NCI-H1417 (cell line): ENCODE data around the gene RNFT2.
A peak's percentile ranks its signal among the peaks of the same experiment; 100 is the strongest.
"Not testable (repeated sequence)": the region's sequence is repeated elsewhere in the genome, so short reads cannot be mapped to it uniquely, and the experiment has no call there.

Source experiments
- DNase-seq, 3 experiments: peaks; one replicate each; lab custom pipeline; 2025; lab: John Stamatoyannopoulos, UW

The RNFT2 gene

GRCh38 chr12:116794725-116795124 is 56.6 kb downstream of the RNFT2 start:
- no peak for DNase-seq

GRCh38 chr12:116797885-116798284 is 59.8 kb downstream of the RNFT2 start:
- DNase-seq, result no peak

GRCh38 chr12:116798719-116799118 is 60.6 kb downstream of the RNFT2 start:
- no peak for DNase-seq

DNA sequence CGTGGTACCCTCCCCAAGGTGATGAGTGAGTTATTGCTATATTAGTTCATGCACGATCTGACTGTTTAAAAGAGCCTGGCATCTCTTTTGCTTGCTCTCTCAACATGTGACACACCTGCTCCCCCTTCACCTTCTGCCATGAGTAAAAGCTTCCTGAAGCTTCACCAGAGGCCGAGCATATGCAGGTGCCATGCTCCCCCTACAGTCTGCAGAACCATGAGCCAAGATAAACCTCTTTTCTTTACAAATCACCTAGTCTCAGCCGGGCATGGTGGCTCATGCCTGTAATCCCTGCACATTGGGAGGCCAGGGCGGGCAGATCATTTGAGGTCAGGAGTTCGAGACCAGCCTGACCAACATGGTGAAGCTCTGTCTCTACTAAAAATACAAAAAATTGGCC is 61.8 kb downstream of the RNFT2 start:
- DNase-seq, result no peak

GRCh38 chr12:116800918-116801317 is 62.8 kb downstream of the RNFT2 start:
- no peak for DNase-seq

- DNase-seq, result no peak
Measured at GRCh38 chr12:116802018-116802417, 63.9 kb downstream of the RNFT2 start.

GRCh38 chr12:116803013-116803736 is 65.1 kb downstream of the RNFT2 start:
- peak in 1 of 3 experiments; percentile 3 for DNase-seq

GRCh38 chr12:116804051-116804450 is 65.9 kb downstream of the RNFT2 start:
- DNase-seq, result no peak

- DNase-seq, result no peak
Measured at GRCh38 chr12:116806845-116807440, 68.8 kb downstream of the RNFT2 start.

DNA sequence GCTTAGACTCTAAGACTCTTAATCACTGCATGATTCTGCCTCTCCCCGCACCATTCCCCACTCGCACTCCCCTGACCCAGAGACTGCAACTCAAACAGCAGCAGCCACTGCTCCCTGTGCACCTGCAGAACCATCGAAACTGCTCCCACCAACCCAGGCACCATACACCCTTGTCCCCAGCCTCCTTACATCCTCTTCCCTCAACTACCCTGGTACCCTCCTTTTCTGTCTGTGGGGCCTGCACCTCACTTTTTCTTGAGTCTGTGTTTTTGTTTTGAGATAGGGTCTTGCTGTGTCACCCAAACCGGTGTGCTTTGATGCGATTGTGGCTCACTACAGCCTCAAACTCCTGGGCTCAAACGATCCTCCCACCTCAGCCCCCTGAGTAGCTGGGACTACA is 69.4 kb downstream of the RNFT2 start:
- DNase-seq, result no peak

DNA sequence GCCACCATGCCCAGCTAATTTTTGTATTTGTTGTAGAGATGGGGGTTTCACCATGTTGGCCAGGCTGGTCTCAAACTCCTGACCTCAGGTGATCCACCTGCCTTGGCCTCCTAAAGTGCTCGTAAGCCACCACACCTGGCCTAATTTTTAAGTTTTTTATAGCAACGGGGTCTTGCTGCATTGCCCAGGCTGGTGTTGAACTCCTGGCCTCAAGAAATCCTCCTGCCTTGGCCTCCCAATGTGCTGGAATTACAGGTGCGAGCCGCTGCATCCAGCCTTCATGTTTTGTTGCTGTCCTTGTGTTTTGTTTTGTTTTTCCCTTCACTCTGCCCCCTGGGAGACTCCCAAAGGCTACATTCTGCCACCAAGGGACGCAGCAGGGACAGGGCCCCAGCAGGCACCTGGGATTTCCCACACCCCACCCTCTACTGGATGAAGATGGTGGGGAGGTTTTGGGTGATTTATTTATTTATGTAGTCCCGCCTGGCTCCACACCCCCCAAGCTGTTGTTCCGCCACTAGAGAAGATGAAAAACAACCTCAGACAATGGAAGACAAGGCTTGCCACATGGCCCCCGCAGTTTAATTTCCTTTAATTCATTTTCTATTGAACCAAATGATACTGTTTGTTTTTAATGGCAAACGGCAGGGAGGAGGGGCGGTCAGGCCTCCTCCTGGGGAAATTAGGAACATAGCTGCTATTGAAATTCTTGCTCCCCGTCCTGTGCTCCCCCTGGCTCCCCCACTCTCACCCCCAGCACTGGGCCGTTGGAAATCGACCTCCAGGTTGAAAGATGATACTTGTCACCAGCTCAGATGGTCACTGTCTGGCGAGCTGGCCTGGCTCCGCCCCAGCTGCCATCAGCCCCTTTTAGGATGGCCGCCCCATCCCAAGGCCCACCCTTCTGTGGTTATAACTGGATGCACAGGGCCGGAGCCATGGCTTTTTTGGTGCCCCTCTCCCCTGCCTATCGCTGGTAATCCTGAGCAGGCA is 70.3 kb downstream of the RNFT2 start:
- DNase-seq, result peak in 1 of 3 experiments; percentile 30

DNA sequence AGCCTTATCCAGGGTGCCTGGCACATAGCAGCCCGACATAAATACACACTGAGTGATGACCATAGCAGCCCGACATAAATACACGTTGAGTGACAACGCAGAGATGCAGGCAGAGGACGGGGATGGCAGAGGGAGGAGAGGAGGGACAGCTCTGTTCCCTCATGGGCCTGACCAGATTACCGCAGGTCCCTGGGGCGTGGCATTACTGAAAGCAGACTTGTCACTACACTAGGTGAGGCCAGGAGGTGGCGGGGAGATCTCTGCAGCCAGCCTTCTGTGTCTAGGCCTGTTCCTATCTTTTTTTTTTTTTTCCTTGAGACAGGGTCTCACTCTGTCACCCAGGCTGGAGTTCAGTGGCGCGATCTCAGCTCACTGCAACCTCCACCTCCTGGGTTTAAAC is 74.1 kb downstream of the RNFT2 start:
- no peak for DNase-seq

GRCh38 chr12:116813271-116814041 is 75.3 kb downstream of the RNFT2 start:
- DNase-seq, result no peak

DNA sequence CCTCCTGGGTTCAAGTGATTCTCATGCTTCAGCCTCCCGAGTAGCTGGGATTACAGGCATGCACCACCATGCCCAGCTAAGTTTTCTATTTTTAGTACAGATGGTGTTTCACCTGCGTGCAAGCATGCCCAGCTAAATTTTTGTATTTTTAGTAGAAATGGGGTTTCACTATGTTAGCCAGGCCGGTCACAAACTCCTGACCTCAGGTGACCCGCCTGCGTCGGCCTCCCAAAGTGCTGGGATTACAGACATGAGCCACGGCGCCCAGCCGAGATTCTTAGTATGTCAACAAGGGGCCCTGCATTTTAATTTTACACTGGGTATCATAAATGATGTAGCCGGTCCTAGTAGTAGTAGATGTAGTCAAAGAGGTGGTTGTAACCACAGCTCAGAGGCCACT is 76.7 kb downstream of the RNFT2 start:
- DNase-seq, result not testable (repeated sequence)

DNA sequence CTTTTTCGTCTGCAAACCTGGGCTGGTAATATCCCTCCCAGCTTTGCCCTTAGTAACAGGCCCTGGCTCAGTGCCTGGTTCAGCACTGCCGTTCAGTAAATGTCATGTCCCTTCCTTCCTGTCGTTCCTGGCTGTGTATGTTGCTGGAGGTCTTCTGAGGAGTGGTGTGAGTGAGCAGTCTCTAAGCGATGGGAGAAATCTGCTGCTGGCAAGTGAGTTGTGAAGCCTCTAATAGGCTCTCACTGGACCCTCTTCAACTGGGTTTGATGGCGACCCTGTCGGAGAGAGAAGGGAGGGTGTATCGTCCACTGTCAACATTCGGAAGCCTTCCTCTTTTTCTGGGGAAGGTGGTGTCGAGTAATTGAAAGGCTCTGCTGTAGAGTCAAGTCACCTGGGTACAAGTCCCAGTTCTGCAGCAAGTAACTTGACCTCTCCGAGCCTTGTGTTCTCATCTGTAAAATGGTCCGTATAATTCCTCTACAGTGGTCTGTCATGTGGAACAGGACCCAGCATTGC is 80.3 kb downstream of the RNFT2 start:
- DNase-seq, result peak in 2 of 3 experiments; percentile 33 to 36

- peak; percentile 94 to 96 (median 95) for DNase-seq
Measured at GRCh38 chr12:116818948-116819832, 81.1 kb downstream of the RNFT2 start.

GRCh38 chr12:116820064-116820656 is 82.0 kb downstream of the RNFT2 start:
- DNase-seq, result peak in 1 of 3 experiments; percentile 63

GRCh38 chr12:116821291-116821690 is 83.2 kb downstream of the RNFT2 start:
- DNase-seq, result no peak

GRCh38 chr12:116827432-116827831 is 89.3 kb downstream of the RNFT2 start:
- DNase-seq, result no peak

- DNase-seq, result no peak
Measured at GRCh38 chr12:116832353-116832752, 94.2 kb downstream of the RNFT2 start.
